ENCODE data around the gene SLC4A1AP.

DNA sequence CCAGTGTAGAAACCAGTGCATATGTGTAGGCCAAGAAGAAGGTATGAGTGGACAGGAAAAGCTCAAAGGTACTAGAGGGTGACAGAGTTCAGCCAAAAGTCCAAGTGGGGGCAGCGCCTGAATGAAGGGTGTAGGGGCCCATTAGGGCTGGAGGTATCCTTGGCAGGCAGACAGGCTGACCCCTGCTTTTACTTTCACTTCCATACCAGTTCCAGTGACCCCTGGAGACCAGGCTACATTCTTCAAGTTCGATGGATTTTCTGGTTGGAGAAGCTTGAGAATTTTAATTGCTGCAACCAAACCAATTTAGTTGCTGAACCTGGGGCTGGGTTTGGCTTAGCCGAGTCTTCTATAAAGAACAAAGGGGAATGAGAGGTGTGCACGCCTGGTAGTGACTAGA is 65.5 kb downstream of the SLC4A1AP start:
- TF ChIP-seq, protein P1, sequence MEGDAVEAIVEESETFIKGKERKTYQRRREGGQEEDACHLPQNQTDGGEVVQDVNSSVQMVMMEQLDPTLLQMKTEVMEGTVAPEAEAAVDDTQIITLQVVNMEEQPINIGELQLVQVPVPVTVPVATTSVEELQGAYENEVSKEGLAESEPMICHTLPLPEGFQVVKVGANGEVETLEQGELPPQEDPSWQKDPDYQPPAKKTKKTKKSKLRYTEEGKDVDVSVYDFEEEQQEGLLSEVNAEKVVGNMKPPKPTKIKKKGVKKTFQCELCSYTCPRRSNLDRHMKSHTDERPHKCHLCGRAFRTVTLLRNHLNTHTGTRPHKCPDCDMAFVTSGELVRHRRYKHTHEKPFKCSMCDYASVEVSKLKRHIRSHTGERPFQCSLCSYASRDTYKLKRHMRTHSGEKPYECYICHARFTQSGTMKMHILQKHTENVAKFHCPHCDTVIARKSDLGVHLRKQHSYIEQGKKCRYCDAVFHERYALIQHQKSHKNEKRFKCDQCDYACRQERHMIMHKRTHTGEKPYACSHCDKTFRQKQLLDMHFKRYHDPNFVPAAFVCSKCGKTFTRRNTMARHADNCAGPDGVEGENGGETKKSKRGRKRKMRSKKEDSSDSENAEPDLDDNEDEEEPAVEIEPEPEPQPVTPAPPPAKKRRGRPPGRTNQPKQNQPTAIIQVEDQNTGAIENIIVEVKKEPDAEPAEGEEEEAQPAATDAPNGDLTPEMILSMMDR (IDR thresholded peaks at IDR 0.05): no peak
- TF ChIP-seq POLR2A (IDR thresholded peaks at IDR 0.05): no peak

Data from lower leg skin (tissue), 3 donors.